C4-2B (cell line): ENCODE data around the gene AP1G1.

Source experiments
- ZFX ChIP-seq: fragments of 450-650 bp; IDR thresholded peaks from 2 replicates; pipeline ENCODE4 v1.6.1; 2017
- TF ChIP-seq, protein P1 (sequence below): fragments of 450-650 bp; conservative IDR thresholded peaks from 2 replicates; pipeline ENCODE4 v1.5.1; 2017; ENCODE audit warnings: mild to moderate bottlenecking

- TF ChIP-seq, protein P1, sequence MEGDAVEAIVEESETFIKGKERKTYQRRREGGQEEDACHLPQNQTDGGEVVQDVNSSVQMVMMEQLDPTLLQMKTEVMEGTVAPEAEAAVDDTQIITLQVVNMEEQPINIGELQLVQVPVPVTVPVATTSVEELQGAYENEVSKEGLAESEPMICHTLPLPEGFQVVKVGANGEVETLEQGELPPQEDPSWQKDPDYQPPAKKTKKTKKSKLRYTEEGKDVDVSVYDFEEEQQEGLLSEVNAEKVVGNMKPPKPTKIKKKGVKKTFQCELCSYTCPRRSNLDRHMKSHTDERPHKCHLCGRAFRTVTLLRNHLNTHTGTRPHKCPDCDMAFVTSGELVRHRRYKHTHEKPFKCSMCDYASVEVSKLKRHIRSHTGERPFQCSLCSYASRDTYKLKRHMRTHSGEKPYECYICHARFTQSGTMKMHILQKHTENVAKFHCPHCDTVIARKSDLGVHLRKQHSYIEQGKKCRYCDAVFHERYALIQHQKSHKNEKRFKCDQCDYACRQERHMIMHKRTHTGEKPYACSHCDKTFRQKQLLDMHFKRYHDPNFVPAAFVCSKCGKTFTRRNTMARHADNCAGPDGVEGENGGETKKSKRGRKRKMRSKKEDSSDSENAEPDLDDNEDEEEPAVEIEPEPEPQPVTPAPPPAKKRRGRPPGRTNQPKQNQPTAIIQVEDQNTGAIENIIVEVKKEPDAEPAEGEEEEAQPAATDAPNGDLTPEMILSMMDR, result no peak
- no peak for TF ChIP-seq ZFX
These were observed 24.5 kb downstream of the AP1G1 start for GRCh38 chr16:71784093-71784492.
